GM12878 (cell line): Measurements from ENCODE around the gene ZNF93. TPM values are rescaled to one million over a fixed set of nuclear protein-coding genes. Genes with fewer than 3 reads are reported as not detected.
A peak's percentile ranks its signal among the peaks of the same experiment; 100 is the strongest.

Source experiments
- ATAC-seq: fragments of 200-7000 bp; cut with Tn5 transposase; 3 replicates; pipeline ENCODE4 v1.9.1; 2020; ENCODE audit warnings: mild to moderate bottlenecking, moderate library complexity
- BruUV-seq: library from RNA; stranded (reverse); fragments of 400-500 nt; replicated peaks from 2 replicates; lab custom pipeline; 2021; lab: Mats Ljungman, UMichigan
- CTCF ChIA-PET: fragments of 300-600 bp; sonication (Branson Sonifier 250); formaldehyde crosslinking; extraction: SDS; loops from one replicate; lab custom pipeline; 2021; ENCODE audit warnings: inconsistent platforms; lab: Yijun Ruan, JAX
- POLR2A ChIA-PET: fragments of 350-600 bp; formaldehyde crosslinking; extraction: SDS; loops from one replicate; lab custom pipeline; 2021; ENCODE audit warnings: inconsistent platforms; lab: Charles Lee
- RAD21 ChIA-PET: fragments of 300-600 bp; sonication (Branson Sonifier 250); formaldehyde crosslinking; loops from one replicate; lab custom pipeline; 2023; ENCODE audit warnings: antibody characterized with exemption; ENCODE audit not compliant: unreplicated experiment; lab: Charles Lee
- SMC1A ChIA-PET: fragments of 300-600 bp; sonication (Branson Sonifier 250); formaldehyde crosslinking; loops from one replicate; lab custom pipeline; 2023; ENCODE audit not compliant: unreplicated experiment, uncharacterized antibody; lab: Charles Lee
- DNase-seq: peaks from one replicate; pipeline ENCODE4 v3.0.0-alpha.2; 2011; ENCODE audit warnings: low read depth, low spot score
- FAIRE-seq: peaks from 3 replicates; lab custom pipeline; 2011; peaks lifted over from hg19 to GRCh38; lab: Jason Lieb, UNC
- H2AFZ ChIP-seq: 2 replicates; pipeline ENCODE4 v1.6.0; 2011; ENCODE audit warnings: low read depth, low read length, control low read depth; ENCODE audit not compliant: control insufficient read depth
- H3K27ac ChIP-seq: 2 replicates; pipeline ENCODE4 v1.5.1; 2011; ENCODE audit warnings: control low read depth; ENCODE audit not compliant: control insufficient read depth, insufficient read depth
- H3K27me3 ChIP-seq, 2 experiments: replicated peaks in 1 of 2; 2 replicates each; pipeline versions ENCODE4 v1.6.0 to v1.6.1; 2011; ENCODE audit warnings: low read length in 1 of 2; ENCODE audit not compliant: control insufficient read depth in 2 of 2, insufficient read depth in 2 of 2
- H3K36me3 ChIP-seq, 2 experiments: 2 replicates each; pipeline ENCODE4 v1.5.1; 2011; ENCODE audit warnings: low read length in 1 of 2; ENCODE audit not compliant: control insufficient read depth in 2 of 2, insufficient read depth in 2 of 2
- H3K4me1 ChIP-seq: 2 replicates; pipeline ENCODE4 v1.6.1; 2011; ENCODE audit warnings: mild to moderate bottlenecking, low read length, moderate library complexity, mixed read lengths; ENCODE audit not compliant: control insufficient read depth, insufficient read depth
- H3K4me2 ChIP-seq: 2 replicates; pipeline ENCODE4 v1.6.0; 2011; ENCODE audit warnings: control low read depth; ENCODE audit not compliant: control insufficient read depth, insufficient read depth
- H3K4me3 ChIP-seq: fragments of 200-600 bp; sonication (generic); 2 replicates; pipeline ENCODE4 v1.5.1; 2016
- H3K79me2 ChIP-seq: 2 replicates; pipeline ENCODE4 v1.6.0; 2011; ENCODE audit warnings: low read length; ENCODE audit not compliant: control insufficient read depth, insufficient read depth
- H3K9ac ChIP-seq: 2 replicates; pipeline ENCODE4 v1.8.0; 2011; ENCODE audit warnings: low read length, control low read depth, mixed read lengths; ENCODE audit not compliant: control insufficient read depth, insufficient read depth
- H3K9me3 ChIP-seq: replicated peaks from 3 replicates; pipeline ENCODE4 v1.5.1; 2011; ENCODE audit warnings: mild to moderate bottlenecking, low read length; ENCODE audit not compliant: control insufficient read depth, insufficient read depth
- H4K20me1 ChIP-seq: 2 replicates; pipeline ENCODE4 v1.6.0; 2011; ENCODE audit not compliant: control insufficient read depth, insufficient read depth
- ELK1 ChIP-seq: IDR thresholded peaks from 2 replicates; pipeline ENCODE4 v1.6.1; 2012; ENCODE audit warnings: low read depth, low read length, improper control_type of control experiment
- FOS ChIP-seq: IDR thresholded peaks from 3 replicates; pipeline ENCODE4 v1.6.1; 2011; ENCODE audit warnings: borderline replicate concordance; ENCODE audit not compliant: insufficient read length; ENCODE audit errors: extremely low read depth
- GATAD2B ChIP-seq: fragments of 450-650 bp; conservative IDR thresholded peaks from 2 replicates; pipeline ENCODE4 v1.6.1; 2017; ENCODE audit warnings: low read depth, mild to moderate bottlenecking, moderate library complexity
- HDAC6 ChIP-seq: fragments of 200-600 bp; sonication (generic); IDR thresholded peaks from one replicate; pipeline ENCODE4 v1.8.0; 2017; ENCODE audit warnings: antibody characterized with exemption; ENCODE audit not compliant: unreplicated experiment
- HDGF ChIP-seq: fragments of 450-650 bp; IDR thresholded peaks from 2 replicates; pipeline ENCODE4 v1.6.1; 2016; ENCODE audit warnings: antibody characterized with exemption
- MLLT1 ChIP-seq: fragments of 450-650 bp; IDR thresholded peaks from 2 replicates; pipeline ENCODE4 v1.6.1; 2016; ENCODE audit warnings: mild to moderate bottlenecking
- NBN ChIP-seq: fragments of 450-650 bp; IDR thresholded peaks from 2 replicates; pipeline ENCODE4 v1.6.1; 2016
- NKRF ChIP-seq: fragments of 450-650 bp; conservative IDR thresholded peaks from 2 replicates; pipeline ENCODE4 v1.6.1; 2017; ENCODE audit warnings: mild to moderate bottlenecking, moderate library complexity
- NR2C2 ChIP-seq: IDR thresholded peaks from 2 replicates; pipeline ENCODE4 v1.6.1; 2011; ENCODE audit warnings: borderline replicate concordance, low read depth; ENCODE audit not compliant: control insufficient read depth, insufficient read length
- PML ChIP-seq: IDR thresholded peaks from 2 replicates; pipeline ENCODE4 v1.6.1; 2012; ENCODE audit warnings: low read length, inconsistent platforms
- RAD51 ChIP-seq: fragments of 450-650 bp; IDR thresholded peaks from 2 replicates; pipeline ENCODE4 v1.6.1; 2016; ENCODE audit warnings: moderate library complexity, mild to moderate bottlenecking, inconsistent platforms
- RELB ChIP-seq: fragments of 450-650 bp; IDR thresholded peaks from 2 replicates; pipeline ENCODE4 v1.6.1; 2017; ENCODE audit warnings: low read depth, mild to moderate bottlenecking, moderate library complexity
- YY1 ChIP-seq: IDR thresholded peaks from 2 replicates; pipeline ENCODE4 v1.6.1; 2011; ENCODE audit warnings: low read depth, mild to moderate bottlenecking, low read length
- ZBED1 ChIP-seq: IDR thresholded peaks from 2 replicates; pipeline ENCODE4 v1.6.1; 2016; ENCODE audit warnings: borderline replicate concordance
- ZNF384 ChIP-seq: IDR thresholded peaks from 2 replicates; pipeline ENCODE4 v1.6.1; 2012; ENCODE audit warnings: low read depth, mild to moderate bottlenecking, low read length, improper control_type of control experiment, borderline replicate concordance
- ZSCAN29 ChIP-seq: fragments of 450-650 bp; IDR thresholded peaks from 2 replicates; pipeline ENCODE4 v1.6.1; 2017; ENCODE audit warnings: mild to moderate bottlenecking, moderate library complexity
- WGBS: methylation state at CpG from one replicate; pipeline ENCODE4 v1.1.6; 2016; ENCODE audit warnings: low lambda C conversion rate; ENCODE audit not compliant: insufficient replicate concordance, insufficient coverage; ENCODE audit errors: missing lambda C conversion rate; 5-methylcytosine and 5-hydroxymethylcytosine counted together
- in situ Hi-C: fragments of 300-500 bp; cut with MboI; formaldehyde crosslinking; loops from 9 replicates; pipeline ENCODE4 v1.14.3; 2018; ENCODE audit warnings: mixed read lengths
- intact Hi-C: fragments of 100-400 bp; cut with micrococcal nuclease; formaldehyde crosslinking; loops from one replicate; pipeline ENCODE4 v1.14.2; 2022; ENCODE audit not compliant: unreplicated experiment
- polyA plus RNA-seq, 11 experiments: library from polyadenylated mRNA; depleted of rRNA in 4 of 11; unstranded in 6 of 11; stranded (reverse) in 5 of 11; fragments of >200 nt; fragmentation: Nextera tagmentation in 4 of 11; fragmentation: Illumina TruSeq in 1 of 11; extraction: Ambion mirVana in 4 of 11; extraction: Trizol in 1 of 11; gene quantifications; 1 replicate in 1 of 11; 2 replicates in 10 of 11; pipeline versions ENCODE4 v1.2.1 to v1.2.3, GENCODE V29; 2011 to 2016; ENCODE audit warnings: inconsistent platforms in 2 of 11, missing spikeins in 2 of 11, low read depth in 1 of 11
- total RNA-seq, 4 experiments: library from RNA; depleted of rRNA in 3 of 4; stranded (reverse); fragments of >200 nt in 3 of 4; fragmentation: Illumina TruSeq in 1 of 4; extraction: Trizol in 1 of 4; gene quantifications; 2 replicates each; pipeline versions ENCODE4 v1.2.1 to v1.2.3, GENCODE V29; 2013 to 2021

ZNF93 gene
- total and polyA plus RNA-seq, 10 of the 15 experiments (the other 5 are each of a cell fraction or from before 2014, with no cell fraction given): 0.70 to 7.9 (median 1.9) TPM

GRCh38 chr19:19865750-19866610, 34.8 kb upstream of the ZNF93 start, which contains the start of gene ZNF253:
ZNF253 (plus strand) TSS chr19:19865882; CDS start chr19:19865997, 115 bp downstream.
- FAIRE-seq (peak; percentile 90), ATAC-seq (peak; percentile 96), DNase-seq (peak; percentile 83)
- Histone ChIP-seq H3K4me1 (no peaks in the 10 kb centered on the region), H3K79me2 (peaks cover 16% of the 10 kb centered on the region), H3K9ac (peak within 1 kb of the TSS; percentile 93), H3K4me3 (peak within 1 kb of the TSS; percentile 85), H3K4me2 (peak within 1 kb of the TSS; percentile 82), H3K9me3 (peaks cover 7% of the 10 kb centered on the region; the same call in 2 of the 3 replicates), H4K20me1 (no peaks in the 10 kb centered on the region), H3K27me3 (no peaks in the 10 kb centered on the region), H3K27ac (peak within 1 kb of the TSS; percentile 96), H3K36me3 (no peaks in the 10 kb centered on the region), H2AFZ (peak within 1 kb of the TSS; percentile 91)
- POLR2A ChIA-PET: interaction anchor here (0.6 to 4.2 kb wide), 10 partner anchors 9 to 910 kb away, joined by 3 to 30 read pairs (median 5); partner anchors contain the start of genes ATP13A1, ZNF506, ZNF66 and ZNF93
- SMC1A ChIA-PET: interaction anchor here (0.6 to 4.8 kb wide), 7 partner anchors 34 to 909 kb away, joined by 3 to 31 read pairs (median 6); partner anchors contain the start of genes ZNF506 and ZNF93
- RAD21 ChIA-PET: interaction anchor here (0.6 to 4.1 kb wide), 12 partner anchors 32 to 214 kb away, joined by 3 to 24 read pairs (median 4); partner anchors contain the start of genes ZNF14, ZNF506 and ZNF93
- intact Hi-C loops (loop anchor here (2.0 to 5.0 kb wide), 2 partner anchors 44 to 203 kb away; partner anchors contain the start of genes ATP13A1 and ZNF506), in situ Hi-C loops (no loop called here)
- WGBS: 1% methylated on average over 43 of the region's 43 CpGs
- BruUV-seq: TSS peak; percentile 84
- CTCF ChIA-PET: interaction anchor here (0.6 to 1.4 kb wide), 5 partner anchors 10 to 90 kb away, joined by 3 to 6 read pairs (median 4); partner anchors contain the start of genes ZNF506 and ZNF93
- TF ChIP-seq NKRF (0 out of 2 replicates have a peak, but pooled peaks have one; percentile 61), GATAD2B (0 out of 2 replicates have a peak, but pooled peaks have one; percentile 31), FOS (peak; percentile 70), RAD51 (peak; percentile 69), RELB (peak; percentile 57), NR2C2 (no peak), ELK1 (no peak), ZBED1 (no peak), YY1 (peak; percentile 94), ZNF384 (peak; percentile 54; the same call in 1 of the 2 replicates), PML (peak; percentile 68), MLLT1 (0 out of 2 replicates have a peak, but pooled peaks have one; percentile 13), NBN (peak; percentile 24; the same call in 1 of the 2 replicates), HDGF (0 out of 2 replicates have a peak, but pooled peaks have one; percentile 27), ZSCAN29 (no peak), HDAC6 (no peak)
